Measurements from ENCODE around the gene VPS8. TPM values are rescaled to one million over a fixed set of nuclear protein-coding genes. Genes with fewer than 3 reads are reported as not detected.

VPS8 gene
- total RNA-seq, 2 donors from 2014 or later = 39.2 to 52.7 TPM

- no peaks in the 10 kb centered on the region for H3K27me3 ChIP-seq
- H3K9me3 ChIP-seq = no peaks in the 10 kb centered on the region
- no peaks in the 10 kb centered on the region for H3K4me1 ChIP-seq
- H3K27ac ChIP-seq = no peak overlapping the region
- TF ChIP-seq POLR2A (IDR thresholded peaks at IDR 0.05) = no peak
- TF ChIP-seq CTCF (IDR thresholded peaks at IDR 0.05) = no peak
- peaks cover 0 to 5% of the 10 kb centered on the region in 2 donors for H3K36me3 ChIP-seq (replicated peaks in 1 of 2; ENCODE audit: insufficient read depth in 1 of 2, low read depth in 2 of 2)
- intact Hi-C loops (cut with DNase I) = no loop called here
- ATAC-seq (no peak), DNase-seq (no peak)
- H3K4me3 ChIP-seq = no peak overlapping the region
- WGBS, 2 donors = 61 to 65% methylated on average over 4 of the region's 4 CpGs
Measured at GRCh38 chr3:184872200-184872599, 60.2 kb downstream of the VPS8 start.

- ATAC-seq = no peak
- Histone ChIP-seq H3K27ac (no peak overlapping the region), H3K9me3 (no peaks in the 10 kb centered on the region), H3K4me1 (no peaks in the 10 kb centered on the region), H3K36me3 (replicated peaks in 1 of 2; ENCODE audit: insufficient read depth in 1 of 2, low read depth in 2 of 2) (peaks cover 0 to 8% of the 10 kb centered on the region in 2 donors), H3K27me3 (no peaks in the 10 kb centered on the region), H3K4me3 (no peak overlapping the region)
- TF ChIP-seq CTCF (IDR thresholded peaks at IDR 0.05) = no peak
- no peak for TF ChIP-seq POLR2A (IDR thresholded peaks at IDR 0.05)
- DNase-seq = no peak
- 75 to 79% methylated on average over 1 of the region's 1 CpG for WGBS, 2 donors
- intact Hi-C loops (cut with DNase I) = no loop called here
Measured at GRCh38 chr3:184873141-184873540, 61.2 kb downstream of the VPS8 start.

- peaks cover 0 to 4% (median 0%) of the 10 kb centered on the region in 3 donors for H3K9me3 ChIP-seq
- no peak overlapping the region for H3K27ac ChIP-seq
- H3K4me3 ChIP-seq = no peak overlapping the region
- ATAC-seq (peak; percentile 30), DNase-seq (peak in 2 of 4 donors; percentile 6 to 12)
- no peaks in the 10 kb centered on the region for H3K27me3 ChIP-seq
- H3K4me1 ChIP-seq = no peaks in the 10 kb centered on the region
- intact Hi-C loops (cut with DNase I) = no loop called here
- H3K36me3 ChIP-seq (replicated peaks in 1 of 2; ENCODE audit: insufficient read depth in 1 of 2, low read depth in 2 of 2) = peaks cover 0 to 2% of the 10 kb centered on the region in 2 donors
- TF ChIP-seq POLR2A (IDR thresholded peaks at IDR 0.05) = no peak
- peak in 6 of 7 experiments; percentile 44 to 57 (median 52) for TF ChIP-seq CTCF (IDR thresholded peaks at IDR 0.05)
- 65 to 66% methylated on average over 5 of the region's 5 CpGs for WGBS, 2 donors
Measured at GRCh38 chr3:184874709-184875644, 63.0 kb downstream of the VPS8 start.

- H3K36me3 ChIP-seq (replicated peaks in 1 of 2; ENCODE audit: insufficient read depth in 1 of 2, low read depth in 2 of 2) = peaks cover 0 to 2% of the 10 kb centered on the region in 2 donors
- H3K4me1 ChIP-seq = no peaks in the 10 kb centered on the region
- intact Hi-C loops (cut with DNase I) = no loop called here
- H3K9me3 ChIP-seq = peaks cover 0 to 4% (median 0%) of the 10 kb centered on the region in 3 donors
- H3K27me3 ChIP-seq = no peaks in the 10 kb centered on the region
- DNase-seq = no peak
- TF ChIP-seq CTCF (IDR thresholded peaks at IDR 0.05) (no peak), POLR2A (IDR thresholded peaks at IDR 0.05) (no peak)
- no peak overlapping the region for H3K27ac ChIP-seq
- 91 to 95% methylated on average over 2 of the region's 2 CpGs for WGBS, 2 donors
- H3K4me3 ChIP-seq = no peak overlapping the region
- no peak for ATAC-seq
Measured at GRCh38 chr3:184880276-184881019, 68.5 kb downstream of the VPS8 start.

All from body of pancreas (tissue), 4 donors.